OCI-LY3 (cell line): ENCODE results near the gene CAPN7.

ENCODE experiments used
- H2AFZ ChIP-seq: fragments of 200-600, 300-600 bp; shearing (Covaris generic); 2 replicates; pipeline ENCODE4 v1.6.0; 2014; ENCODE audit warnings: antibody characterized with exemption, low read depth, low read length
- H3K27ac ChIP-seq: fragments of 200-600, 300-600 bp; sonication (generic); 2 replicates; pipeline ENCODE4 v1.5.1; 2014; ENCODE audit warnings: mild to moderate bottlenecking, low read length, moderate library complexity, mixed read lengths
- H3K27me3 ChIP-seq: fragments of 200-600, 300-600 bp; sonication (generic); 2 replicates; pipeline ENCODE4 v1.6.1; 2014; ENCODE audit warnings: low read depth, low read length, mixed read lengths
- H3K36me3 ChIP-seq: fragments of 200-600, 300-600 bp; sonication (generic); replicated peaks from 2 replicates; pipeline ENCODE3; 2014; ENCODE audit warnings: low read depth, low read length, mixed read lengths
- H3K4me1 ChIP-seq: fragments of 300-600, 200-600 bp; sonication (generic); 2 replicates; pipeline ENCODE4 v1.6.1; 2014; ENCODE audit warnings: low read length, mixed read lengths
- H3K4me2 ChIP-seq: fragments of 200-600, 300-600 bp; sonication (generic); 2 replicates; pipeline ENCODE4 v1.6.1; 2014; ENCODE audit warnings: low read length, mixed read lengths
- H3K4me3 ChIP-seq: fragments of 300-600, 200-600 bp; sonication (generic); 2 replicates; pipeline ENCODE4 v1.5.1; 2014; ENCODE audit warnings: antibody characterized with exemption, mild to moderate bottlenecking, low read length, moderate library complexity
- H3K79me2 ChIP-seq: fragments of 300-600, 200-600 bp; shearing (Covaris generic); 2 replicates; pipeline ENCODE4 v1.6.1; 2014; ENCODE audit warnings: mild to moderate bottlenecking, low read length, mixed read lengths
- H3K9ac ChIP-seq: fragments of 300-600, 200-600 bp; shearing (Covaris generic); 2 replicates; pipeline ENCODE4 v1.6.0; 2014; ENCODE audit warnings: mild to moderate bottlenecking, low read length, moderate library complexity
- H3K9me3 ChIP-seq: fragments of 200-600, 300-600 bp; shearing (Covaris generic); 2 replicates; pipeline ENCODE4 v1.6.1; 2014; ENCODE audit warnings: low read length, mixed read lengths; ENCODE audit not compliant: insufficient read depth
- H4K20me1 ChIP-seq: fragments of 200-600, 300-600 bp; sonication (generic); 2 replicates; pipeline ENCODE4 v1.6.1; 2016; ENCODE audit warnings: low read length, mixed read lengths; ENCODE audit not compliant: insufficient read depth
- EZH2phosphoT487 ChIP-seq: fragments of 200-600 bp; shearing (Covaris generic); IDR thresholded peaks from 2 replicates; pipeline ENCODE4 v1.6.1; 2018; ENCODE audit warnings: antibody characterized with exemption, mixed run types, low read depth
- TF ChIP-seq, protein P1 (sequence below): fragments of 200-600, 300-600 bp; sonication (generic); IDR thresholded peaks from 2 replicates; pipeline ENCODE4 v1.5.1; 2014; ENCODE audit warnings: antibody characterized with exemption, low read length, low read depth

CAPN7 gene

DNA sequence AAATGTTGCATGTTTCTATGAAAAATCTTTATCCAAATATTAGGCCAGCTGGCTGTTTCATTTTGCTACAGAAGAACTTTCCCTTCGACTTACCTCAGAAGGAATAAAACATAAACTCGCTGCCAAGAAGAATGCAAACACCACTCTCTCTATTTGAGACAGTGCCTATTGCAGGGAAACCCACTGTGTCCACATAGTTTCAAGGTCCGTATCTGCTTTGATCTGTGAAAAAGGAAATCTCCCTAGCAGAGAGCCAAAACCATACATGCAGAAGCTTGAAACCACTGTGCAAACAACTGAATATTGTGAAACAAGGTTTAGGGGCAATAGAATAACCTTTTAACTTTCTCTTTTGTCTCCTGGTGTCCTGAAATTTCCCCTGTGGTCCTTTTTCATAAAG, 35.0 kb upstream of the CAPN7 start:
- no peak overlapping the region for H3K4me3 ChIP-seq
- no peak overlapping the region for H2AFZ ChIP-seq
- no peak overlapping the region for H3K4me2 ChIP-seq
- H4K20me1 ChIP-seq = no peaks in the 10 kb centered on the region
- H3K4me1 ChIP-seq = peaks cover 33% of the 10 kb centered on the region
- H3K27me3 ChIP-seq = peaks cover 11% of the 10 kb centered on the region
- H3K36me3 ChIP-seq = no peaks in the 10 kb centered on the region
- no peak overlapping the region for H3K27ac ChIP-seq
- H3K9me3 ChIP-seq = no peaks in the 10 kb centered on the region
- TF ChIP-seq, protein P1, sequence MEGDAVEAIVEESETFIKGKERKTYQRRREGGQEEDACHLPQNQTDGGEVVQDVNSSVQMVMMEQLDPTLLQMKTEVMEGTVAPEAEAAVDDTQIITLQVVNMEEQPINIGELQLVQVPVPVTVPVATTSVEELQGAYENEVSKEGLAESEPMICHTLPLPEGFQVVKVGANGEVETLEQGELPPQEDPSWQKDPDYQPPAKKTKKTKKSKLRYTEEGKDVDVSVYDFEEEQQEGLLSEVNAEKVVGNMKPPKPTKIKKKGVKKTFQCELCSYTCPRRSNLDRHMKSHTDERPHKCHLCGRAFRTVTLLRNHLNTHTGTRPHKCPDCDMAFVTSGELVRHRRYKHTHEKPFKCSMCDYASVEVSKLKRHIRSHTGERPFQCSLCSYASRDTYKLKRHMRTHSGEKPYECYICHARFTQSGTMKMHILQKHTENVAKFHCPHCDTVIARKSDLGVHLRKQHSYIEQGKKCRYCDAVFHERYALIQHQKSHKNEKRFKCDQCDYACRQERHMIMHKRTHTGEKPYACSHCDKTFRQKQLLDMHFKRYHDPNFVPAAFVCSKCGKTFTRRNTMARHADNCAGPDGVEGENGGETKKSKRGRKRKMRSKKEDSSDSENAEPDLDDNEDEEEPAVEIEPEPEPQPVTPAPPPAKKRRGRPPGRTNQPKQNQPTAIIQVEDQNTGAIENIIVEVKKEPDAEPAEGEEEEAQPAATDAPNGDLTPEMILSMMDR = no peak
- TF ChIP-seq EZH2phosphoT487 = no peak
- H3K79me2 ChIP-seq = no peaks in the 10 kb centered on the region
- no peak overlapping the region for H3K9ac ChIP-seq

DNA sequence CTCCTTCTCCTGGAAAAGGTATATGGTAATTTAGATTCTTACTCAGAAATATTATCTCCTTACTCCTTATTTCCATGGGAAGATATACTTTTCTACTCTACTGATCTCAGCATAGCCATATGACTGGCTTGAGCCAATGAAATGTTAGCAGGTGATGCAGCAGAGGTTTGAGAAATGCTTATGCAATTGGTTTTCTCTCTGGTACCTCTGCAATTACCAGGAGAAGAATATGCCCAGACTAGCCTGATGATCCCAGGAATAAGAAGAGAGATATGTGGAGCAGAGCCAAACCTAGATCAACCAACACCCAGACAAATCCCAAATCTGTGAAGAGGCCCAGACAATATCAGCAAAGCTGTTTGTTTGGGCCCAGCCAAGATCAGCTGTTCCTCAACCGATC, 33.2 kb upstream of the CAPN7 start:
- H3K4me1 ChIP-seq = peaks cover 29% of the 10 kb centered on the region
- no peaks in the 10 kb centered on the region for H3K9me3 ChIP-seq
- no peaks in the 10 kb centered on the region for H3K79me2 ChIP-seq
- TF ChIP-seq EZH2phosphoT487 = no peak
- TF ChIP-seq, protein P1 = no peak
- H3K4me3 ChIP-seq = no peak overlapping the region
- H3K36me3 ChIP-seq = no peaks in the 10 kb centered on the region
- H2AFZ ChIP-seq = no peak overlapping the region
- H3K9ac ChIP-seq = no peak overlapping the region
- no peak overlapping the region for H3K4me2 ChIP-seq
- H4K20me1 ChIP-seq = no peaks in the 10 kb centered on the region
- no peak overlapping the region for H3K27ac ChIP-seq
- H3K27me3 ChIP-seq = peaks cover 4% of the 10 kb centered on the region; the same call in 1 of the 2 replicates

DNA sequence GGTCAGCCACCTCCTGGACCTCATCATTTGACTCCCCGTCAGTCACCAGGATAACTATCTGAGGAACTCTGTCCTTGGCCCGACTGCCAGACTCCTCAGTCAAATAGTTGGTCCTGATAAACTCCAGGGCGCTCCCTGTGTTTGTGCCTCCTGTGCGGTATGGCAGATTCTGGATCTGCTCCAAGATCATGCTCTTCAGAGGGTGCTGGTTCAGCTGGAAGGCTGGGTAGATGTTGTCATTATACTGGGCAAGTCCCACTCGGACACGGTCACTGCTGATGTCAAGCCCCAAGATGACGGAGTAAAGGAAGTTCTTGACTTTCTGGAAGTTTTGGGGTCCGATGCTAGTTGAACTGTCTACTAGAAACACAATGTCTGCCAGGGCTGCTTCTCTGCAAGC, 31.1 kb upstream of the CAPN7 start:
- TF ChIP-seq EZH2phosphoT487 = no peak
- TF ChIP-seq, protein P1 = no peak
- H3K9ac ChIP-seq = no peak overlapping the region
- H3K4me2 ChIP-seq = no peak overlapping the region

DNA sequence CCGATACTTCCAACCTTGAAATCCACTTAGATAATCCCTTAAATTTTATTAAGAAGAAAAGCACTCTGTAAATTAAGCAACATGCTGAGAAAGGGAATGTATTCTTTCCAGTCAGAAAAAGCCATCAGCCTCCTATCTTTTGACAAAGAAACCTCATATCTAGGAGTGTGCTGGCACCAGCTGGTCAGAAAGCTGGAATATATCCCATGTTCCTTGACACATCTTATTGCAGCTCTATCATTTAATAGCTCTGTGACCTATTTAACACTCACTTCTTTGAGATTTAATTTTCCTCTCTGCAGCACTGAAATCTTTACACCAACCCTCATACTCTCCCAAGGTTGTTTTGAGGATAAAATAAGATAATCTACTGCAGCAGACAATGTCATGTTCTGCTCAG, 30.4 kb upstream of the CAPN7 start:
- Histone ChIP-seq H4K20me1 (no peaks in the 10 kb centered on the region), H3K9ac (no peak overlapping the region), H3K4me1 (peaks cover 32% of the 10 kb centered on the region), H3K9me3 (no peaks in the 10 kb centered on the region), H3K27me3 (peaks cover 5% of the 10 kb centered on the region; the same call in 1 of the 2 replicates), H3K27ac (no peak overlapping the region), H3K79me2 (no peaks in the 10 kb centered on the region), H3K4me3 (no peak overlapping the region), H2AFZ (no peak overlapping the region), H3K4me2 (no peak overlapping the region), H3K36me3 (no peaks in the 10 kb centered on the region)
- TF ChIP-seq, protein P1 = no peak
- TF ChIP-seq EZH2phosphoT487 = no peak

More for the DNA sequence above, 31.1 kb upstream of the CAPN7 start:
- Histone ChIP-seq H3K27me3 (peaks cover 4% of the 10 kb centered on the region; the same call in 1 of the 2 replicates), H3K27ac (no peak overlapping the region), H3K36me3 (no peaks in the 10 kb centered on the region), H3K4me1 (peaks cover 26% of the 10 kb centered on the region), H3K79me2 (no peaks in the 10 kb centered on the region), H2AFZ (no peak overlapping the region), H3K4me3 (no peak overlapping the region), H4K20me1 (no peaks in the 10 kb centered on the region), H3K9me3 (no peaks in the 10 kb centered on the region)
